ENCODE measurements around the gene NFIA.

NFIA gene

DNA sequence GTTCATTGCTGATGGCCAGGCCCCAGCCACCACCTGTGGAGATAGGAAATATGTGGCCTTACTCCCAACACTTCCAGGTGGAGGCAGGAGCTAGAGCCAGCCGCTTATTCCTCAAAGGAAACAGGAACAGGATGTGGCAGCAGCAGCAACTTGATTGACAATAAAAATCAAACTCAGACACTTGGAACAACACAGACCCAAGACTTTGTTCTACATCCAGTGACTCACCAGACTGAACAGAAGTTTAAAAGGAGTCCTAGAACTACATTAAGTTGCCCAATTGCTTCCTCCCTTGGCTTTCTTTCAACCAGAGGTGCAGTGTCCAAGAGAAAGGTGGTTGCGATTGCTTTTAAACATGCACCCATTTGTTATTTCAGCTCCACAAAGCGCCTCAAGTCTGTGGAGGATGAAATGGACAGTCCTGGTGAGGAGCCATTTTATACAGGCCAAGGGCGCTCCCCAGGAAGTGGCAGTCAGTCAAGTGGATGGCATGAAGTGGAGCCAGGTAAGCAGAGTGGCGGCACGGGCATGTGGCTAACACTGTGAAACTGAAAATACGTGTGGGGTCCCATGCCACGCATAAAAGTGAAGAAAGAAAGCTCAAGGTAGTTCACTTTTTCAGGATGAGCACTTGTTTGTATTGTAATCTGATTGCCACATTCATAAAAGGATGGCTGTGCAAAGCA lies 276.6 kb downstream of the NFIA start:
- H3K36me3 ChIP-seq (replicated peaks) = no peaks in the 10 kb centered on the region

DNA sequence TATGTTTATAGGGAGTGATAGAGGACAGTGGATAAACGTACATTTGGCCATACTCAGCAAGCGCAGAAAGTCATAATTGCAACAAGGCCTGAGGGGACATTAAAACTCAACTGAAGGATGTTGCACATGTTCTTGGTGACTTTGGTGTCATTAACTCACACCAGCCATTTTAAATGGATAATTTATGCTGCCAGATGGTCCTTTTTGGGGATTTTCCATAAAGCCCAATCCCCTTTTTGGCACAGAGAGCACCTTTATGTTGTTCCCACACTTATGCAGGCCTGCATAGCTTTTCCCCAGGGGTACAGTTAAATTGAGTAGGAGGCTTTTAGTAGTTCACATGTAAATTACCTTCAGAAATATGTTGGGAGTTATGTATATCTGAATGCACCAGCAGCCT lies 279.6 kb downstream of the NFIA start:
- in situ Hi-C loops (cut with HindIII; ENCODE audit: low pct_ligation_motif_present, low sequenced_read_pairs) = no loop called here
- Histone ChIP-seq H3K27me3 (replicated peaks) (no peaks in the 10 kb centered on the region), H3K27ac (no peak overlapping the region), H3K36me3 (replicated peaks) (no peaks in the 10 kb centered on the region), H3K4me3 (ENCODE audit: low read depth, low read length) (no peak overlapping the region)
- no peak for DNase-seq
- TF ChIP-seq, protein P1, sequence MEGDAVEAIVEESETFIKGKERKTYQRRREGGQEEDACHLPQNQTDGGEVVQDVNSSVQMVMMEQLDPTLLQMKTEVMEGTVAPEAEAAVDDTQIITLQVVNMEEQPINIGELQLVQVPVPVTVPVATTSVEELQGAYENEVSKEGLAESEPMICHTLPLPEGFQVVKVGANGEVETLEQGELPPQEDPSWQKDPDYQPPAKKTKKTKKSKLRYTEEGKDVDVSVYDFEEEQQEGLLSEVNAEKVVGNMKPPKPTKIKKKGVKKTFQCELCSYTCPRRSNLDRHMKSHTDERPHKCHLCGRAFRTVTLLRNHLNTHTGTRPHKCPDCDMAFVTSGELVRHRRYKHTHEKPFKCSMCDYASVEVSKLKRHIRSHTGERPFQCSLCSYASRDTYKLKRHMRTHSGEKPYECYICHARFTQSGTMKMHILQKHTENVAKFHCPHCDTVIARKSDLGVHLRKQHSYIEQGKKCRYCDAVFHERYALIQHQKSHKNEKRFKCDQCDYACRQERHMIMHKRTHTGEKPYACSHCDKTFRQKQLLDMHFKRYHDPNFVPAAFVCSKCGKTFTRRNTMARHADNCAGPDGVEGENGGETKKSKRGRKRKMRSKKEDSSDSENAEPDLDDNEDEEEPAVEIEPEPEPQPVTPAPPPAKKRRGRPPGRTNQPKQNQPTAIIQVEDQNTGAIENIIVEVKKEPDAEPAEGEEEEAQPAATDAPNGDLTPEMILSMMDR (IDR thresholded peaks at IDR 0.05; ENCODE audit: low read depth, low read length, missing control alignments) = no peak

More for the DNA sequence above, 276.6 kb downstream of the NFIA start:
- no peaks in the 10 kb centered on the region for H3K27me3 ChIP-seq (replicated peaks)
- in situ Hi-C loops (cut with HindIII; ENCODE audit: low pct_ligation_motif_present, low sequenced_read_pairs) = no loop called here
- no peak overlapping the region for H3K27ac ChIP-seq
- TF ChIP-seq, protein P1 (IDR thresholded peaks at IDR 0.05; ENCODE audit: low read depth, low read length, missing control alignments) = no peak
- no peak overlapping the region for H3K4me3 ChIP-seq (ENCODE audit: low read depth, low read length)
- DNase-seq = peak; percentile 41

DNA sequence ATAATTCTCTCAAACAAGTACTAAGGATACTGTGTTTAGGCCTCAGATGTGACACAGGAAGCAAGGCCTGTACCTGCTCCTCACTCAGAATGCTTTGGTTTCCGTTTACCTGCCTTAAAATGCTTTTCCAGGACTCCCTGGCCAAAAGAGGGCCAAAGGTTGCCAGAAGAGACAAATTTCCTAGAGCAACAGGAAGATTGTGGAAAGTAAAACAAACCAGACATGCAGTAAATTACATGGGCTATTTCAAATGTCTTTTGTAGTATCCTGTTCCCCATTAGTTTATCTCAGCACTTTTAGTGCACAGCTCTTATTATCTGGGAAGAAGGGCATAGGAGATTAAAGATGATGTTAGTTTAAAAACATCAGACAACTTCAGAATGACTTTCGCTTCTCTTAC lies 280.0 kb downstream of the NFIA start:
- DNase-seq = no peak
- in situ Hi-C loops (cut with HindIII; ENCODE audit: low pct_ligation_motif_present, low sequenced_read_pairs) = no loop called here
- Histone ChIP-seq H3K27me3 (replicated peaks) (no peaks in the 10 kb centered on the region), H3K4me3 (ENCODE audit: low read depth, low read length) (no peak overlapping the region), H3K36me3 (replicated peaks) (no peaks in the 10 kb centered on the region), H3K27ac (no peak overlapping the region)
- TF ChIP-seq, protein P1 (IDR thresholded peaks at IDR 0.05; ENCODE audit: low read depth, low read length, missing control alignments) = no peak

DNA sequence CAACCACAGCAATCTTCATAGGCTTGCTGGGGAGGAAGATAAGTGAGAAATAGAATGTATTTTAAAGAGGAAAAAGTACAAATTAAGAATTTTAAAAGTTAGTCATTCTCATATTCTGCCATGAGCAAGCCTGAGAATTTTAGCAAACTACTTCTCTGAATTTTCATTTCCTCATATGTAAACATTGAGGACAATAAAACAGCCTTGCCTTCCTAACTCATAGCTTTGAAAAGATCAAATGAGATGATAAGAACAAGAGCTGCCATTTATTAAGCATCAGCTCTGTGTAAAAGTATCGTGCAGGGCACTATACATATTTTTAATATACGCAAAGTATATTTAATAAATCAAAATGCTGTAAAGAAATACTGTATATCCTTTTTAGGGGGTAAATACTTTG lies 286.0 kb downstream of the NFIA start:
- Histone ChIP-seq H3K36me3 (replicated peaks) (no peaks in the 10 kb centered on the region), H3K27me3 (replicated peaks) (no peaks in the 10 kb centered on the region), H3K4me3 (ENCODE audit: low read depth, low read length) (no peak overlapping the region), H3K27ac (no peak overlapping the region)
- TF ChIP-seq, protein P1 (IDR thresholded peaks at IDR 0.05; ENCODE audit: low read depth, low read length, missing control alignments) = no peak
- in situ Hi-C loops (cut with HindIII; ENCODE audit: low pct_ligation_motif_present, low sequenced_read_pairs) = no loop called here
- no peak for DNase-seq

DNA sequence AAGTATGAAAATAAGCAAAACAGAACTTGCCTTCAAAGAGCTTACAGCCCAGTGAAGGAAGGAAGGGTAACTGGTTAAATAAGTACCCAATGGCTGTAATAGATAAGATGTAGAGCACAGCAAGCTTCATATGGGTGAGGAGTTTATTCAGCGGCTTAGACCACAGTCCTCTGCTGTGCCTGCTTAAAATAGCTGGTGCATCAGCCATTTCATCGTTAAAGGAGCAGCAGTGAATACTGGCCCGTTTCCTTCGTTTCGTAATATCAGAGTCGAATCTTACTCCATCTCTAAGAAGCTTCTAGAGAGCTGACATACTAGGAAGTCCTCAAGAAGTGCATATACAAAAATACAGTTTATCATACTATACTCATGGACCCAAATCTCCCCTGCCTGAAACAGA lies 286.5 kb downstream of the NFIA start:
- DNase-seq = no peak
- Histone ChIP-seq H3K27ac (no peak overlapping the region), H3K36me3 (replicated peaks) (no peaks in the 10 kb centered on the region), H3K27me3 (replicated peaks) (no peaks in the 10 kb centered on the region), H3K4me3 (ENCODE audit: low read depth, low read length) (no peak overlapping the region)
- TF ChIP-seq, protein P1 (IDR thresholded peaks at IDR 0.05; ENCODE audit: low read depth, low read length, missing control alignments) = no peak
- in situ Hi-C loops (cut with HindIII; ENCODE audit: low pct_ligation_motif_present, low sequenced_read_pairs) = no loop called here
